ENCODE data around the gene ITGA8. TPM values are rescaled to one million over a fixed set of nuclear protein-coding genes. Genes with fewer than 3 reads are reported as not detected.
"Not testable (repeated sequence)": the region's sequence is repeated elsewhere in the genome, so short reads cannot be mapped to it uniquely, and the experiment has no call there.

The ITGA8 gene
- total RNA-seq, 1 donor from 2014 or later, result 9.4 TPM

GRCh38 chr10:15582972-15583371 lies 136.8 kb downstream of the ITGA8 start:
- H3K36me3 ChIP-seq (ENCODE audit: control insufficient read depth in 3 of 3, insufficient read depth in 3 of 3, low read length in 3 of 3); H3K27ac ChIP-seq (ENCODE audit: low read depth, low read length); H3K4me3 ChIP-seq (ENCODE audit: low read length in 3 of 3); H3K9me3 ChIP-seq (ENCODE audit: control insufficient read depth in 3 of 3, low read length in 3 of 3); H3K9ac ChIP-seq (ENCODE audit: low read depth in 1 of 3, low read length in 3 of 3); H3K27me3 ChIP-seq (ENCODE audit: control insufficient read depth in 3 of 3, insufficient read depth in 3 of 3, low read length in 3 of 3); H3K4me1 ChIP-seq (ENCODE audit: control insufficient read depth in 3 of 3, insufficient read depth in 3 of 3, low read length in 3 of 3): not testable (repeated sequence)

GRCh38 chr10:15579605-15580004 lies 140.1 kb downstream of the ITGA8 start:
- Histone ChIP-seq H3K4me1 (ENCODE audit: control insufficient read depth in 3 of 3, insufficient read depth in 3 of 3, low read length in 3 of 3) (no peaks in the 10 kb centered on the region), H3K36me3 (ENCODE audit: control insufficient read depth in 3 of 3, insufficient read depth in 3 of 3, low read length in 3 of 3) (no peaks in the 10 kb centered on the region), H3K27ac (ENCODE audit: low read depth, low read length) (no peak overlapping the region), H3K4me3 (ENCODE audit: low read length in 3 of 3) (no peak overlapping the region), H3K9ac (ENCODE audit: low read depth in 1 of 3, low read length in 3 of 3) (no peak overlapping the region), H3K27me3 (ENCODE audit: control insufficient read depth in 3 of 3, insufficient read depth in 3 of 3, low read length in 3 of 3) (no peaks in the 10 kb centered on the region), H3K9me3 (ENCODE audit: control insufficient read depth in 3 of 3, low read length in 3 of 3) (no peaks in the 10 kb centered on the region)

GRCh38 chr10:15572531-15573045 lies 147.1 kb downstream of the ITGA8 start:
- Histone ChIP-seq H3K4me1 (ENCODE audit: control insufficient read depth in 3 of 3, insufficient read depth in 3 of 3, low read length in 3 of 3) (peaks cover 0 to 3% (median 2%) of the 10 kb centered on the region in 3 donors), H3K27me3 (ENCODE audit: control insufficient read depth in 3 of 3, insufficient read depth in 3 of 3, low read length in 3 of 3) (no peaks in the 10 kb centered on the region), H3K36me3 (ENCODE audit: control insufficient read depth in 3 of 3, insufficient read depth in 3 of 3, low read length in 3 of 3) (no peaks in the 10 kb centered on the region), H3K27ac (ENCODE audit: low read depth, low read length) (no peak overlapping the region), H3K9ac (ENCODE audit: low read depth in 1 of 3, low read length in 3 of 3) (no peak overlapping the region), H3K4me3 (ENCODE audit: low read length in 3 of 3) (no peak overlapping the region), H3K9me3 (ENCODE audit: control insufficient read depth in 3 of 3, low read length in 3 of 3) (no peaks in the 10 kb centered on the region)

GRCh38 chr10:15571575-15571974 lies 148.1 kb downstream of the ITGA8 start:
- Histone ChIP-seq H3K4me3 (ENCODE audit: low read length in 3 of 3) (no peak overlapping the region), H3K4me1 (ENCODE audit: control insufficient read depth in 3 of 3, insufficient read depth in 3 of 3, low read length in 3 of 3) (peaks cover 0 to 3% (median 2%) of the 10 kb centered on the region in 3 donors), H3K9me3 (ENCODE audit: control insufficient read depth in 3 of 3, low read length in 3 of 3) (no peaks in the 10 kb centered on the region), H3K36me3 (ENCODE audit: control insufficient read depth in 3 of 3, insufficient read depth in 3 of 3, low read length in 3 of 3) (no peaks in the 10 kb centered on the region), H3K9ac (ENCODE audit: low read depth in 1 of 3, low read length in 3 of 3) (no peak overlapping the region), H3K27ac (ENCODE audit: low read depth, low read length) (no peak overlapping the region), H3K27me3 (ENCODE audit: control insufficient read depth in 3 of 3, insufficient read depth in 3 of 3, low read length in 3 of 3) (no peaks in the 10 kb centered on the region)

- peaks cover 0 to 3% (median 2%) of the 10 kb centered on the region in 3 donors for H3K4me1 ChIP-seq (ENCODE audit: control insufficient read depth in 3 of 3, insufficient read depth in 3 of 3, low read length in 3 of 3)
- no peaks in the 10 kb centered on the region for H3K27me3 ChIP-seq (ENCODE audit: control insufficient read depth in 3 of 3, insufficient read depth in 3 of 3, low read length in 3 of 3)
- no peaks in the 10 kb centered on the region for H3K9me3 ChIP-seq (ENCODE audit: control insufficient read depth in 3 of 3, low read length in 3 of 3)
- no peak overlapping the region for H3K4me3 ChIP-seq (ENCODE audit: low read length in 3 of 3)
- H3K27ac ChIP-seq (ENCODE audit: low read depth, low read length), result no peak overlapping the region
- H3K9ac ChIP-seq (ENCODE audit: low read depth in 1 of 3, low read length in 3 of 3), result no peak overlapping the region
- no peaks in the 10 kb centered on the region for H3K36me3 ChIP-seq (ENCODE audit: control insufficient read depth in 3 of 3, insufficient read depth in 3 of 3, low read length in 3 of 3)
These were observed 148.9 kb downstream of the ITGA8 start for GRCh38 chr10:15570738-15571339.

GRCh38 chr10:15567952-15568351 lies 151.8 kb downstream of the ITGA8 start:
- no peaks in the 10 kb centered on the region for H3K9me3 ChIP-seq (ENCODE audit: control insufficient read depth in 3 of 3, low read length in 3 of 3)
- no peak overlapping the region for H3K4me3 ChIP-seq (ENCODE audit: low read length in 3 of 3)
- no peaks in the 10 kb centered on the region for H3K27me3 ChIP-seq (ENCODE audit: control insufficient read depth in 3 of 3, insufficient read depth in 3 of 3, low read length in 3 of 3)
- no peak overlapping the region for H3K9ac ChIP-seq (ENCODE audit: low read depth in 1 of 3, low read length in 3 of 3)
- H3K4me1 ChIP-seq (ENCODE audit: control insufficient read depth in 3 of 3, insufficient read depth in 3 of 3, low read length in 3 of 3), result peaks cover 0 to 3% (median 2%) of the 10 kb centered on the region in 3 donors
- H3K36me3 ChIP-seq (ENCODE audit: control insufficient read depth in 3 of 3, insufficient read depth in 3 of 3, low read length in 3 of 3), result no peaks in the 10 kb centered on the region
- H3K27ac ChIP-seq (ENCODE audit: low read depth, low read length), result no peak overlapping the region

- no peak overlapping the region for H3K4me3 ChIP-seq (ENCODE audit: low read length in 3 of 3)
- H3K9ac ChIP-seq (ENCODE audit: low read depth in 1 of 3, low read length in 3 of 3), result no peak overlapping the region
- H3K4me1 ChIP-seq (ENCODE audit: control insufficient read depth in 3 of 3, insufficient read depth in 3 of 3, low read length in 3 of 3), result no peaks in the 10 kb centered on the region
- no peaks in the 10 kb centered on the region for H3K36me3 ChIP-seq (ENCODE audit: control insufficient read depth in 3 of 3, insufficient read depth in 3 of 3, low read length in 3 of 3)
- H3K9me3 ChIP-seq (ENCODE audit: control insufficient read depth in 3 of 3, low read length in 3 of 3), result no peaks in the 10 kb centered on the region
- no peak overlapping the region for H3K27ac ChIP-seq (ENCODE audit: low read depth, low read length)
- peaks cover 0 to 3% (median 0%) of the 10 kb centered on the region in 3 donors for H3K27me3 ChIP-seq (ENCODE audit: control insufficient read depth in 3 of 3, insufficient read depth in 3 of 3, low read length in 3 of 3)
These were observed 156.5 kb downstream of the ITGA8 start for GRCh38 chr10:15563246-15563645.

GRCh38 chr10:15562578-15562977 lies 157.1 kb downstream of the ITGA8 start:
- Histone ChIP-seq H3K27ac (ENCODE audit: low read depth, low read length) (no peak overlapping the region), H3K36me3 (ENCODE audit: control insufficient read depth in 3 of 3, insufficient read depth in 3 of 3, low read length in 3 of 3) (no peaks in the 10 kb centered on the region), H3K4me1 (ENCODE audit: control insufficient read depth in 3 of 3, insufficient read depth in 3 of 3, low read length in 3 of 3) (no peaks in the 10 kb centered on the region), H3K9ac (ENCODE audit: low read depth in 1 of 3, low read length in 3 of 3) (no peak overlapping the region), H3K4me3 (ENCODE audit: low read length in 3 of 3) (no peak overlapping the region), H3K9me3 (ENCODE audit: control insufficient read depth in 3 of 3, low read length in 3 of 3) (no peaks in the 10 kb centered on the region), H3K27me3 (ENCODE audit: control insufficient read depth in 3 of 3, insufficient read depth in 3 of 3, low read length in 3 of 3) (peaks cover 0 to 3% (median 0%) of the 10 kb centered on the region in 3 donors)

- no peaks in the 10 kb centered on the region for H3K4me1 ChIP-seq (ENCODE audit: control insufficient read depth in 3 of 3, insufficient read depth in 3 of 3, low read length in 3 of 3)
- no peak overlapping the region for H3K4me3 ChIP-seq (ENCODE audit: low read length in 3 of 3)
- no peaks in the 10 kb centered on the region for H3K36me3 ChIP-seq (ENCODE audit: control insufficient read depth in 3 of 3, insufficient read depth in 3 of 3, low read length in 3 of 3)
- no peak overlapping the region for H3K9ac ChIP-seq (ENCODE audit: low read depth in 1 of 3, low read length in 3 of 3)
- H3K27me3 ChIP-seq (ENCODE audit: control insufficient read depth in 3 of 3, insufficient read depth in 3 of 3, low read length in 3 of 3), result peaks cover 0 to 3% (median 0%) of the 10 kb centered on the region in 3 donors
- no peak overlapping the region for H3K27ac ChIP-seq (ENCODE audit: low read depth, low read length)
- H3K9me3 ChIP-seq (ENCODE audit: control insufficient read depth in 3 of 3, low read length in 3 of 3), result no peaks in the 10 kb centered on the region
These were observed 157.6 kb downstream of the ITGA8 start for GRCh38 chr10:15562116-15562515.

- no peaks in the 10 kb centered on the region for H3K36me3 ChIP-seq (ENCODE audit: control insufficient read depth in 3 of 3, insufficient read depth in 3 of 3, low read length in 3 of 3)
- no peak overlapping the region for H3K27ac ChIP-seq (ENCODE audit: low read depth, low read length)
- no peak overlapping the region for H3K4me3 ChIP-seq (ENCODE audit: low read length in 3 of 3)
- peaks cover 0 to 3% (median 0%) of the 10 kb centered on the region in 3 donors for H3K27me3 ChIP-seq (ENCODE audit: control insufficient read depth in 3 of 3, insufficient read depth in 3 of 3, low read length in 3 of 3)
- H3K9ac ChIP-seq (ENCODE audit: low read depth in 1 of 3, low read length in 3 of 3), result no peak overlapping the region
- H3K9me3 ChIP-seq (ENCODE audit: control insufficient read depth in 3 of 3, low read length in 3 of 3), result peaks cover 0 to 2% (median 0%) of the 10 kb centered on the region in 3 donors
- no peaks in the 10 kb centered on the region for H3K4me1 ChIP-seq (ENCODE audit: control insufficient read depth in 3 of 3, insufficient read depth in 3 of 3, low read length in 3 of 3)
These were observed 161.6 kb downstream of the ITGA8 start for GRCh38 chr10:15558136-15558535.
